Panc1 (cell line): Measurements from ENCODE around the gene CCDC38. TPM values are rescaled to one million over a fixed set of nuclear protein-coding genes. Genes with fewer than 3 reads are reported as not detected.
"Not testable (repeated sequence)": the region's sequence is repeated elsewhere in the genome, so short reads cannot be mapped to it uniquely, and the experiment has no call there.

Experiments
- ATAC-seq: fragments of 200-7000 bp; cut with Tn5 transposase; 2 replicates; pipeline ENCODE4 v1.9.1; 2020; ENCODE audit warnings: mild to moderate bottlenecking, moderate library complexity
- BruUV-seq: library from RNA; stranded (reverse); fragments of 400-500 nt; replicated peaks from 2 replicates; lab custom pipeline; 2021; lab: Mats Ljungman, UMichigan
- CTCF ChIA-PET: fragments of 300-600 bp; sonication (Branson Sonifier 250); formaldehyde crosslinking; loops from one replicate; lab custom pipeline; 2022; ENCODE audit warnings: antibody characterized with exemption; lab: Charles Lee
- POLR2A ChIA-PET: fragments of 300-600 bp; sonication (Branson Sonifier 250); formaldehyde crosslinking; loops from one replicate; lab custom pipeline; 2022; ENCODE audit warnings: antibody characterized with exemption; lab: Charles Lee
- DNase-seq: peaks from one replicate; pipeline ENCODE4 v3.0.0-alpha.2; 2010; ENCODE audit warnings: low read depth, low spot score
- H3K27ac ChIP-seq: 2 replicates; pipeline ENCODE4 v1.5.1; 2011; ENCODE audit warnings: mild to moderate bottlenecking, low read length, inconsistent platforms
- H3K27me3 ChIP-seq: fragments of 200-500 bp; sonication (Bioruptor generic); 2 replicates; pipeline ENCODE4 v1.6.0; 2014; ENCODE audit warnings: low read length, inconsistent platforms; ENCODE audit not compliant: control insufficient read depth, insufficient read depth
- H3K36me3 ChIP-seq: fragments of 200-500 bp; sonication (Bioruptor generic); 2 replicates; pipeline ENCODE4 v1.5.1; 2014; ENCODE audit warnings: inconsistent platforms, mild to moderate bottlenecking, low read length, moderate library complexity; ENCODE audit not compliant: control insufficient read depth, insufficient read depth
- H3K4me1 ChIP-seq: 2 replicates; pipeline ENCODE4 v1.5.1; 2011; ENCODE audit warnings: inconsistent platforms, mild to moderate bottlenecking, low read length, moderate library complexity; ENCODE audit not compliant: control insufficient read depth, insufficient read depth
- H3K4me3 ChIP-seq, 2 experiments: 2 replicates each; pipeline ENCODE4 v1.5.1; 2011 to 2012; ENCODE audit warnings: low read depth in 2 of 2, low read length in 2 of 2, mild to moderate bottlenecking in 2 of 2, inconsistent platforms in 1 of 2, moderate library complexity in 1 of 2
- H3K9me3 ChIP-seq: fragments of 200-500 bp; sonication (Bioruptor generic); 2 replicates; pipeline ENCODE4 v1.5.1; 2014; ENCODE audit warnings: low read depth, mild to moderate bottlenecking, inconsistent platforms, low read length, moderate library complexity; ENCODE audit not compliant: control insufficient read depth, insufficient read depth
- CTCF ChIP-seq: fragments of 450-650 bp; IDR thresholded peaks from 2 replicates; pipeline ENCODE4 v1.5.1; 2017; ENCODE audit warnings: mild to moderate bottlenecking
- POLR2AphosphoS5 ChIP-seq: IDR thresholded peaks from 2 replicates; pipeline ENCODE4 v1.6.1; 2012; ENCODE audit warnings: mild to moderate bottlenecking, low read depth, low read length, moderate library complexity
- SIN3A ChIP-seq: IDR thresholded peaks from 2 replicates; pipeline ENCODE4 v1.6.1; 2012; ENCODE audit warnings: low read depth, mild to moderate bottlenecking, low read length, moderate library complexity, borderline replicate concordance; ENCODE audit not compliant: insufficient read depth
- TCF7L2 ChIP-seq: IDR thresholded peaks from 2 replicates; pipeline ENCODE4 v1.6.1; 2011; ENCODE audit warnings: mild to moderate bottlenecking, low read depth, low read length, inconsistent platforms
- in situ Hi-C: cut with HindIII; loops from 2 replicates; pipeline ENCODE4 v1.10.0; 2016; ENCODE audit warnings: low sequenced_read_pairs, low pct_unique_long_range_greater_than_20kb
- intact Hi-C: fragments of 100-400 bp; cut with micrococcal nuclease; formaldehyde crosslinking; loops from one replicate; pipeline ENCODE4 v1.10.0; 2022; ENCODE audit not compliant: unreplicated experiment
- total RNA-seq: library from RNA; stranded (reverse); gene quantifications from one replicate; pipeline ENCODE4 v1.2.1, GENCODE V29; 2021; ENCODE audit not compliant: unreplicated experiment
- TF ChIP-seq, protein P1 (sequence below), 2 experiments: IDR thresholded peaks; 2 replicates each; pipeline ENCODE4 v1.6.1; 2011 to 2012; ENCODE audit warnings: low read depth in 2 of 2, control low read depth in 1 of 2, low read length in 1 of 2, mild to moderate bottlenecking in 1 of 2, moderate library complexity in 1 of 2; ENCODE audit not compliant: insufficient read depth in 1 of 2

The CCDC38 gene
- total RNA-seq, 1 experiment from 2014 or later: not detected

GRCh38 chr12:95970905-95971304 is 28.5 kb upstream of the CCDC38 start:
- Histone ChIP-seq H3K4me1 (no peaks in the 10 kb centered on the region), H3K9me3 (no peaks in the 10 kb centered on the region), H3K27me3 (no peaks in the 10 kb centered on the region), H3K27ac (no peak overlapping the region), H3K36me3 (no peaks in the 10 kb centered on the region), H3K4me3 (no peak overlapping the region)
- CTCF ChIA-PET: no interaction called here
- ATAC-seq (no peak), DNase-seq (no peak)
- POLR2A ChIA-PET: no interaction called here
- intact Hi-C loops (no loop called here), in situ Hi-C loops (no loop called here)
- no TSS peak for BruUV-seq
- TF ChIP-seq, protein P1, sequence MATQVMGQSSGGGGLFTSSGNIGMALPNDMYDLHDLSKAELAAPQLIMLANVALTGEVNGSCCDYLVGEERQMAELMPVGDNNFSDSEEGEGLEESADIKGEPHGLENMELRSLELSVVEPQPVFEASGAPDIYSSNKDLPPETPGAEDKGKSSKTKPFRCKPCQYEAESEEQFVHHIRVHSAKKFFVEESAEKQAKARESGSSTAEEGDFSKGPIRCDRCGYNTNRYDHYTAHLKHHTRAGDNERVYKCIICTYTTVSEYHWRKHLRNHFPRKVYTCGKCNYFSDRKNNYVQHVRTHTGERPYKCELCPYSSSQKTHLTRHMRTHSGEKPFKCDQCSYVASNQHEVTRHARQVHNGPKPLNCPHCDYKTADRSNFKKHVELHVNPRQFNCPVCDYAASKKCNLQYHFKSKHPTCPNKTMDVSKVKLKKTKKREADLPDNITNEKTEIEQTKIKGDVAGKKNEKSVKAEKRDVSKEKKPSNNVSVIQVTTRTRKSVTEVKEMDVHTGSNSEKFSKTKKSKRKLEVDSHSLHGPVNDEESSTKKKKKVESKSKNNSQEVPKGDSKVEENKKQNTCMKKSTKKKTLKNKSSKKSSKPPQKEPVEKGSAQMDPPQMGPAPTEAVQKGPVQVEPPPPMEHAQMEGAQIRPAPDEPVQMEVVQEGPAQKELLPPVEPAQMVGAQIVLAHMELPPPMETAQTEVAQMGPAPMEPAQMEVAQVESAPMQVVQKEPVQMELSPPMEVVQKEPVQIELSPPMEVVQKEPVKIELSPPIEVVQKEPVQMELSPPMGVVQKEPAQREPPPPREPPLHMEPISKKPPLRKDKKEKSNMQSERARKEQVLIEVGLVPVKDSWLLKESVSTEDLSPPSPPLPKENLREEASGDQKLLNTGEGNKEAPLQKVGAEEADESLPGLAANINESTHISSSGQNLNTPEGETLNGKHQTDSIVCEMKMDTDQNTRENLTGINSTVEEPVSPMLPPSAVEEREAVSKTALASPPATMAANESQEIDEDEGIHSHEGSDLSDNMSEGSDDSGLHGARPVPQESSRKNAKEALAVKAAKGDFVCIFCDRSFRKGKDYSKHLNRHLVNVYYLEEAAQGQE (IDR thresholded peaks at IDR 0.05; ENCODE audit: insufficient read depth in 1 of 2, low read depth in 2 of 2, low read length in 1 of 2): no peak
- TF ChIP-seq POLR2AphosphoS5 (no peak), TCF7L2 (no peak), SIN3A (no peak), CTCF (no peak)

DNA sequence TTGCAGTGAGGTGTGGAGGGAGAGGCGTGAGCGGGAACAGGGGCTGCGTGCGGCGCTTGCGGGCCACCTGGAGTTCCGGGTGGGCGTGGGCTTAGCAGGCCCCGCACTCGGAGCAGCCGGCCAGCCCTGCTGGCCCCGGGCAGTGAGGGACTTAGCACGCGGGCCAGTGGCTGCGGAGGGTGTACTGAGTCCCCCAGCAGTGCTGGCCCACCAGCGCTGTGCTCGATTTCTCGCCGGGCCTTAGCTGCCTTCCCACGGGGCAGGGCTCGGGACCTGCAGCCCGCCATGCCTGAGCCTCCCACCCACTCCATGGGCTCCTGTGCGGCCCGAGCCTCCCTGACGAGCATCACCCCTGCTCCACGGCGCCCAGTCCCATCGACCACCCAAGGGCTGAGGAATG is 26.7 kb upstream of the CCDC38 start:
- in situ Hi-C loops, H3K4me3 ChIP-seq, BruUV-seq, ATAC-seq, H3K36me3 ChIP-seq, DNase-seq, H3K27me3 ChIP-seq, H3K9me3 ChIP-seq, intact Hi-C loops, CTCF ChIA-PET, POLR2A ChIA-PET, H3K27ac ChIP-seq, H3K4me1 ChIP-seq: not testable (repeated sequence)

DNA sequence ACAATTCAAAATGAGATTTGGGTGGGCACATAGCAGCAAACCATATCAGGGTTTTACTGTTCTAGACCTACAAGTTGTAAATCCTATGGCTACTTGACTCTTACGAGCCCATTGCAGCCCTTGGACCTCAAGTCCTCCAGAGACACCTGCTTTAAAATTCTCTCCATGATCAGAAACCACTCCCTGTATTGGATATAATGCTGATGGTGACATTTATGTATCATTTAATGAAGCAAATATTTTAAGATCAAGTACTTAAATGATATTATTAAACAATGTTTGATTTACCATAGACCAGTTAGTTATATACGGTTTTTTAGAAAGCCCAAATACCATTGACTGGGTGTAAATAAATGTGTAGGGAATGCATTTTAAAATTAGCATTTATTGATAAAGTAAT is 24.9 kb upstream of the CCDC38 start:
- Histone ChIP-seq H3K4me1 (no peaks in the 10 kb centered on the region), H3K27ac (no peak overlapping the region), H3K4me3 (no peak overlapping the region), H3K36me3 (no peaks in the 10 kb centered on the region), H3K9me3 (no peaks in the 10 kb centered on the region), H3K27me3 (peaks cover 2% of the 10 kb centered on the region; the same call in 1 of the 2 replicates)
- ChIA-PET POLR2A (no interaction called here), CTCF (no interaction called here)
- ATAC-seq: no peak
- no peak for TF ChIP-seq POLR2AphosphoS5
- no peak for TF ChIP-seq TCF7L2
- TF ChIP-seq SIN3A: no peak
- no peak for TF ChIP-seq CTCF
- TF ChIP-seq, protein P1 (IDR thresholded peaks at IDR 0.05; ENCODE audit: insufficient read depth in 1 of 2, low read depth in 2 of 2, low read length in 1 of 2): no peak
- BruUV-seq: no TSS peak
- intact Hi-C loops: no loop called here
- no peak for DNase-seq
- in situ Hi-C loops: no loop called here
